Stimulated activated CD8-positive, alpha-beta memory T cell treated with anti-CD3 and anti-CD28 coated beads, Interleukin-4, amount 100 ng/mL, for 48 hours (primary cell): ENCODE data around the gene ANKRD18B.
"Not testable (repeated sequence)": the region's sequence is repeated elsewhere in the genome, so short reads cannot be mapped to it uniquely, and the experiment has no call there.

Experiments
- DNase-seq: peaks from one replicate; pipeline ENCODE4 v3.0.0-alpha.2; 2020

The ANKRD18B gene

GRCh38 chr9:33535541-33535940, 11.5 kb downstream of the ANKRD18B start:
- no peak for DNase-seq

DNA sequence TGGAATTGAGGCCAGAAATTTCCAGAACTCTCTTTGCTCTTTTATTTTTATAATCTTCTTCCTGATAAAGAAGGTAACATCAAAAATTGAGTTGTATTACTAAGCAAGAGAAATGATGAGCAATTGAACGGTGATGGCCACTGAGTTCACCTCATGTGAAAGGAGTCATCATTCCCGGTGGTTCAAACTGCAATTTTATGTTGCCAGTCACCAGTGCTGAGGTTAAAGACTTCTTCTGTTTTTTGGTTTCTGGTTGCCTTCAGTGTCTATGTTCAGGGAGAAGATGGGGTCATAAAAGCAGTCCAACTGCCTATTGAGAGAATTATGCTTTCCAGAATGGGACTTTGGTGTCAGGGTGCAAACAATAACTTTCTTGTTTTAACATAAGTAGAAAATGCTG, 19.4 kb downstream of the ANKRD18B start:
- not testable (repeated sequence) for DNase-seq

- DNase-seq: not testable (repeated sequence)
Observed at GRCh38 chr9:33545715-33546114, 21.7 kb downstream of the ANKRD18B start.

GRCh38 chr9:33548816-33549215, 24.8 kb downstream of the ANKRD18B start:
- DNase-seq: not testable (repeated sequence)

DNA sequence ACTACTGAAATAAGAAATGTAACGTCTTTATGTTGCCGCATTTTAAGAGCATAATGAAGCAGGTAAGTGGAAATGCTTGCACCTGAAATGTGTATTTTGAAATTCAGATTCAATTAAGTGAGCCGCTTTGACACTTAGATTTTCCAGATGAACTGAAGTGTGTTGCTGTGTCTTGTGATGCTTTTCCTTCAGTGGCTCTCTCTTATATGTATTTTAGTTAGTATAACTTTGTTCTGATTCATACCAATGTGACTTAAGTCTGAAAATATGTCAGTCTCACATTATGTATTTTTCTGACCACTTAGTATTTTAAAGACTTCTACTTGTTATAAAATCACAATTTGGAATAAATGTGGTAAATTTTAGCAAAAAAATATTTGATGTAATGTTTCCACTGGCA, 25.4 kb downstream of the ANKRD18B start:
- DNase-seq: not testable (repeated sequence)

- DNase-seq: not testable (repeated sequence)
Observed at GRCh38 chr9:33551183-33551582, 27.1 kb downstream of the ANKRD18B start.

- DNase-seq: not testable (repeated sequence)
Observed at GRCh38 chr9:33552315-33552725, 28.3 kb downstream of the ANKRD18B start.

DNA sequence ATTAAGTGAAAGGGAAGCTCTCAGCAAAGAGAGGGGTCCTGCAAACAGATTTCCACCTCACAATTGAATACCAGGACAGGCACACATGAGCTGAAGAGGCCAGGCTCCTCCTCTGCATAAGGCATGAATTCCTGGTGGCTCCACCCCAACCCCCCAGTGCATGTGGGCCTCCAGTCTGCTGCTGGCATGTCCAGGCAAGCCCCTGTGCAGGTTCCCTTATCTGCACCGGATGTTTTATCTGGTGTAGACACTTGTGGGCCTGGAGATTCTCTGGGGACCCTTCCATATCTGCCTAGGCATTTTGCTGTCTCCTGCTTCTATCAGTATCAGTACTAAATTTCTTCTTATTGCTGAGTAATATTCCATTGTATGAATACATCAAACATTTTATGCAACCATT, 36.2 kb downstream of the ANKRD18B start:
- not testable (repeated sequence) for DNase-seq

DNA sequence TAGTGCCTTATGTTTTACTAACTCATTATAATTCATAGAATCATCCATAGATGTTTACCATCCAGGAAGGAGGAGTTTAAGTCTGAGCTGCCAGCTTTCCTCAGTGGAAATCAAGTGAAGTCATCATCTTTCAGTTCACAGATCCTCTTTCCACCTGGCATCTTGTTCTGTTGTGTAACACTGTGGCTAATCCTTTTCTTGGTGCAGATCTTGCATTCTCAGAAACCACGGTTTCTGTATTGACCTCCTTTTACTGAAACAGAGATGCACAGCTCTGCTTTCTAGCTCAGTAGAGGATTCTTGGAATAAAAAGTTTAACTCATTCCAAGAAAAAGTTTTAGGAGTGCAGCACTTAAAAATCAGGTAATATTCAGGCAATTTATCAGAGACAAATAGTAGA, 38.1 kb downstream of the ANKRD18B start:
- DNase-seq: not testable (repeated sequence)

- DNase-seq: not testable (repeated sequence)
Observed at GRCh38 chr9:33567776-33568175, 43.7 kb downstream of the ANKRD18B start.

DNA sequence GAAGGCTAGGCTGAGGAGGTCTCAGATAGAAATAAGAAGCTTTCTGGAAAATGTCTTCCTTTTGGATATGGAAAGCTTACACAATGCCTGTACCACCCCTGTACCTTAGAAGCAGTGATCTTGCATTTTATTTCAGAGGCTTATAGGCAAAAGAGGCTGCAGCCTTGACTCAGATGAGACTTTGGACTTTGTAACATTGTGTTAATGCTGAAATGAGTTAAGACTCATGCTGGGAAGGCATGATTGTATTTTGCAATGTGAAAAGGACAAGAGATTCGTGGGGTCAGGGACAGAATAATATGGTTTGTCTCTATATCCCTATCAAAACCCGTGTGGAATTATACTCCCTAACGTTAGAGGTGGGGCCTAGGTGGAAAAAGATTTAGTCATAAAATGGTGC, 53.7 kb downstream of the ANKRD18B start:
- not testable (repeated sequence) for DNase-seq

GRCh38 chr9:33579996-33580395, 55.9 kb downstream of the ANKRD18B start:
- not testable (repeated sequence) for DNase-seq

GRCh38 chr9:33582686-33583085, 58.6 kb downstream of the ANKRD18B start:
- not testable (repeated sequence) for DNase-seq

- not testable (repeated sequence) for DNase-seq
Observed at GRCh38 chr9:33586128-33586527, 62.1 kb downstream of the ANKRD18B start.

DNA sequence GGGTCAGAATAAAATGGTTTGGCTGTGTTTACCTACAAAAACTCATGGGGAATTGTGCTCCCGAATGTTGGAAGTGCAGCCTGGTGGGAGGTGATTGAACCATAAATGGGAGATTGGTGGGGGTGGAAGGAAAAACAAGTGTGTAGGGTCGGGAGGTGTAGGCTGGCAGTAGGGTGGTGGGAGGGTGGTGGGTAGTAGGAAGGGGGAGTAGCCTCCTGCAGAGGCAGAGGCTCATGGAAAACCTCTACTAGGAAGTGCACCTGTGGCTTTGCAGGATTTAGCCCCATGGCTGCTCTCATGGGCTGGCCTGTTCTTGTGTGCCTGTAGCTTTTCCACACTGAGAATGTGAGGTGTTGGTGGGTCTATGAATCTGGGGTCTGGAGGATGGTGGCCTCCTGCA, 63.7 kb downstream of the ANKRD18B start:
- not testable (repeated sequence) for DNase-seq

- DNase-seq: not testable (repeated sequence)
Observed at GRCh38 chr9:33588876-33589275, 64.8 kb downstream of the ANKRD18B start.

DNA sequence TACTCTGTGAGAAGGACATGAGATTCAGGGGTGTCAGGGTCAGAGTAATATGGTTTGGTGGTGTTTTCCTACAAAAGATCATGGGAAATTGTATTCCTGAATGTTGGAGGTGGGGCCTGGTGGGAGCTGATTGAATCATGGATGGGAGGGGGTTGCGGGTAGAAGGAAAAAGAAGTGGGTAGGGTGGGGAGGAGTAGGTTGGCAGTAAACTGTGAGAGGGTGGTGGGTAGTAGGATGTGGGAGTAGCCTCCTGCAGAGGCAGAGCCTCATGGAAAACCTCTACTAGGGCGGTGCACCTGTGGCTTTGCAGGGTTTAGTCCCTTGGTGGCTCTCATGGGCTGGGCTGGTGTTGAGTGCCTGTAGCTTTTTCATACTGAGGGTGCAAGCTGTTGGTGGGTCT, 66.8 kb downstream of the ANKRD18B start:
- not testable (repeated sequence) for DNase-seq

- not testable (repeated sequence) for DNase-seq
Observed at GRCh38 chr9:33596974-33597373, 72.9 kb downstream of the ANKRD18B start.

DNA sequence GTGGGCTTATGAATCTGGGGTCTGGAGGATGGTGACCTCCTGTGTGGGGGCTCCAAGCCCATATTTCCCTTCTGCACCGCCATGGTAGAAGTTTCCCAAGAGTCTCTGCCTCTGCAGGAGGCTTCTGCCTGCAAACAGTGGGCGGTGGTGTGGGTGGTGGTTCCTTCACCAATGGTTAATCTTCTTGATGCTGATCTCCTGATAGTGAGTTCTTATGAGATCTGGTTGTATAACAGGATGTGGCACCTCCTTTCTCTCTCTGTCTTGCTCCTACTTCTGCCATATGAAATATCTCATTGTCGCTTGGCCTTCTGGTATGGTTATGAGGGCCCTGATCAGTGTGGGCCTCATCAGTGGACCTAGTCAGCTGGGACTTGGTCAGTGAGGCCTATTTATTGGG, 73.3 kb downstream of the ANKRD18B start:
- not testable (repeated sequence) for DNase-seq

GRCh38 chr9:33598796-33599379, 74.8 kb downstream of the ANKRD18B start:
- not testable (repeated sequence) for DNase-seq

- DNase-seq: not testable (repeated sequence)
Observed at GRCh38 chr9:33600911-33601310, 76.9 kb downstream of the ANKRD18B start.

DNA sequence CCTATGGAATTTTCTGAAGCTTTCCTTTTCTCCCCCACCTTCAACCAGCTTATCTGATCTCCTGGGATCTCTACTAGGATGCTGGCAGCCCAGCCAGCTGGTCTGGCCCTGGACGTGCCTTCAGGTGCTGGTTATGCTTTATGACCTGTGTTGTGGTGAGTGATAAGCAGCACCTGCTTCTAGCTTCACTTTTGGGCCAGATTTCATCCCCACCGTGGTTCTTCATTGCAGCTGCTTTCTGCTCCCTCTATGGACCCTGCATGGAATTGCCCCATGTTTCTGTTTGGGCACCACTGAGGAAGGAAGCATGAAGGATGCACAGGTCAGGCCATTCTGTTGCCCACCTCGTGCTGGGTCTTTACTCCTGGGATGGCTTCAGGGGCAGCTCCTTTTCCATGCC, 80.2 kb downstream of the ANKRD18B start:
- not testable (repeated sequence) for DNase-seq

GRCh38 chr9:33604936-33605335, 80.9 kb downstream of the ANKRD18B start:
- DNase-seq: not testable (repeated sequence)

DNA sequence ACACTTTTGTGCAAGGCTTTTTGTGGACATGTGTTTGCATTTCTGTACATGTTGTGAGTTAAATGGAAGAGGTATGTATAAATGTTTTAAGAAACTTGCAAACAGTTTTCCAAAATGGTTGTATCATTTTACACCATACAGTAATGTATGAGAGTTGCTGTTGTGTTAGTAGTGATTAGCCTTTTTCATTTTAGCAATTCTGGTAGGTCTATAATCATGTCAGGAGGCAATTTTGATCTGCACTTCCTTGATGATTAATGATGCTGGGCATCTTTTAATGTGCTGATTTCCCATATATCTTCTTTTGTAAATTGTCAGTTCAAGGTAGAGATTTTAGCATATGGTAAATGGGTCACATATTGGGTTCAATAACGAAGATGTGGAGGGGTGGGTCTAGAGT, 87.3 kb downstream of the ANKRD18B start:
- DNase-seq: no peak

GRCh38 chr9:33612410-33612809, 88.4 kb downstream of the ANKRD18B start:
- not testable (repeated sequence) for DNase-seq
